Measurements from ENCODE around the gene CDNF.
A peak's percentile ranks its signal among the peaks of the same experiment; 100 is the strongest.
"Not testable (repeated sequence)": the region's sequence is repeated elsewhere in the genome, so short reads cannot be mapped to it uniquely, and the experiment has no call there.

The CDNF gene

GRCh38 chr10:14837757-14838581 lies at the start of gene CDNF, which contains the start of the genes HSPA14 and MSANTD7:
TSS of gene CDNF (minus strand) at chr10:14838037. CDS start at chr10:14837946, 91 bp downstream.
TSS of gene HSPA14 (plus strand) at chr10:14838306. CDS start at chr10:14838403, 97 bp downstream.
TSS of gene MSANTD7 (plus strand) at chr10:14838306. CDS start at chr10:14842285, 3,979 bp downstream.
- peak; percentile 91 for DNase-seq

- DNase-seq, result no peak
Measured at GRCh38 chr10:14884082-14884481, 46.2 kb upstream of the CDNF start.

- DNase-seq, result no peak
Measured at GRCh38 chr10:14880229-14880628, 42.4 kb upstream of the CDNF start.

GRCh38 chr10:14879928-14880193 lies 42.0 kb upstream of the CDNF start:
- DNase-seq, result no peak

- DNase-seq, result no peak
Measured at GRCh38 chr10:14879124-14879927, 41.5 kb upstream of the CDNF start.

GRCh38 chr10:14878266-14879123 lies 40.7 kb upstream of the CDNF start, which contains the start of gene SUV39H2:
TSS of gene SUV39H2 (plus strand) at chr10:14878866. CDS start at chr10:14878889, 23 bp downstream.
- peak; percentile 79 for DNase-seq

GRCh38 chr10:14876764-14877163 lies 38.9 kb upstream of the CDNF start:
- DNase-seq, result no peak

- DNase-seq, result no peak
Measured at GRCh38 chr10:14875941-14876340, 38.1 kb upstream of the CDNF start.

GRCh38 chr10:14873090-14873760 lies 35.4 kb upstream of the CDNF start:
- DNase-seq, result no peak

- not testable (repeated sequence) for DNase-seq
Measured at GRCh38 chr10:14864871-14865270, 27.0 kb upstream of the CDNF start.

- DNase-seq, result not testable (repeated sequence)
Measured at GRCh38 chr10:14864466-14864865, 26.6 kb upstream of the CDNF start.

GRCh38 chr10:14860791-14861190 lies 23.0 kb upstream of the CDNF start:
- no peak for DNase-seq

GRCh38 chr10:14859775-14860174 lies 21.9 kb upstream of the CDNF start:
- DNase-seq, result no peak

- DNase-seq, result no peak
Measured at GRCh38 chr10:14859043-14859442, 21.2 kb upstream of the CDNF start.

GRCh38 chr10:14858338-14858960 lies 20.6 kb upstream of the CDNF start:
- DNase-seq, result no peak

- no peak for DNase-seq
Measured at GRCh38 chr10:14855453-14855852, 17.6 kb upstream of the CDNF start.

- no peak for DNase-seq
Measured at GRCh38 chr10:14852236-14852635, 14.4 kb upstream of the CDNF start.

- DNase-seq, result no peak
Measured at GRCh38 chr10:14844948-14845347, 7.1 kb upstream of the CDNF start.

- no peak for DNase-seq
Measured at GRCh38 chr10:14843327-14843988, 5.6 kb upstream of the CDNF start.

- DNase-seq, result no peak
Measured at GRCh38 chr10:14840178-14840577, 2.3 kb upstream of the CDNF start.

- no peak for DNase-seq
Measured at GRCh38 chr10:14839305-14839695, 1.5 kb upstream of the CDNF start.

Data from NK-92 treated with Interleukin-12 subunit alpha and Interleukin-12 subunit beta, amount 100 ng/mL, for 24 hours (cell line).